ENCODE results near the gene CDH23.

- no peak for TF ChIP-seq PATZ1 (CRISPR knock-in tag; IDR thresholded peaks at IDR 0.05; ENCODE audit: borderline replicate concordance)
- no peak for TF ChIP-seq ZNF565 (CRISPR knock-in tag; conservative IDR thresholded peaks at IDR 0.05; ENCODE audit: low read depth)
- TF ChIP-seq OSR1 (CRISPR knock-in tag; IDR thresholded peaks at IDR 0.05): no peak
- no peak for TF ChIP-seq POU6F1 (CRISPR knock-in tag; IDR thresholded peaks at IDR 0.05; ENCODE audit: borderline replicate concordance, low read depth)
- TF ChIP-seq CSDC2 (CRISPR knock-in tag; IDR thresholded peaks at IDR 0.05): no peak
- no peak for TF ChIP-seq ARNTL (CRISPR knock-in tag; IDR thresholded peaks at IDR 0.05; ENCODE audit: borderline replicate concordance, low read depth)
- TF ChIP-seq ZNF8 (CRISPR knock-in tag; IDR thresholded peaks at IDR 0.05): no peak
- TF ChIP-seq, protein P1, sequence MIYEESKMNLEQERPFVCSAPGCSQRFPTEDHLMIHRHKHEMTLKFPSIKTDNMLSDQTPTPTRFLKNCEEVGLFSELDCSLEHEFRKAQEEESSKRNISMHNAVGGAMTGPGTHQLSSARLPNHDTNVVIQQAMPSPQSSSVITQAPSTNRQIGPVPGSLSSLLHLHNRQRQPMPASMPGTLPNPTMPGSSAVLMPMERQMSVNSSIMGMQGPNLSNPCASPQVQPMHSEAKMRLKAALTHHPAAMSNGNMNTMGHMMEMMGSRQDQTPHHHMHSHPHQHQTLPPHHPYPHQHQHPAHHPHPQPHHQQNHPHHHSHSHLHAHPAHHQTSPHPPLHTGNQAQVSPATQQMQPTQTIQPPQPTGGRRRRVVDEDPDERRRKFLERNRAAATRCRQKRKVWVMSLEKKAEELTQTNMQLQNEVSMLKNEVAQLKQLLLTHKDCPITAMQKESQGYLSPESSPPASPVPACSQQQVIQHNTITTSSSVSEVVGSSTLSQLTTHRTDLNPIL (CRISPR knock-in tag; IDR thresholded peaks at IDR 0.05; ENCODE audit: low read depth): no peak
- no peak for TF ChIP-seq SNAI2 (CRISPR knock-in tag; IDR thresholded peaks at IDR 0.05)
- no peak for TF ChIP-seq TCF4 (CRISPR knock-in tag; IDR thresholded peaks at IDR 0.05; ENCODE audit: borderline replicate concordance)
- TF ChIP-seq ZFP3 (CRISPR knock-in tag; IDR thresholded peaks at IDR 0.05): no peak
- TF ChIP-seq PPARA (CRISPR knock-in tag; IDR thresholded peaks at IDR 0.05; ENCODE audit: borderline replicate concordance): no peak
Measured at GRCh38 chr10:71367271-71367670, 29.4 kb upstream of the CDH23 start.
